ENCODE results near the gene GPER1.

The GPER1 gene

GRCh38 chr7:1076184-1077072 is 11.5 kb upstream of the GPER1 start:
- Histone ChIP-seq H4K8ac (ENCODE audit: low read depth, low read length) (no peak overlapping the region), H3K36me3 (ENCODE audit: control insufficient read depth, insufficient read depth, low read length) (no peaks in the 10 kb centered on the region), H3K56ac (ENCODE audit: low read length) (no peak overlapping the region), H2BK15ac (replicated peaks; ENCODE audit: low read depth) (no peak overlapping the region), H3K23ac (ENCODE audit: low read length) (no peak overlapping the region), H3K9ac (ENCODE audit: low read length) (no peak overlapping the region), H3K27ac (ENCODE audit: low read depth, low read length) (no peak overlapping the region), H4K5ac (ENCODE audit: low read length) (no peak overlapping the region), H3K18ac (ENCODE audit: low read length) (no peak overlapping the region), H3K79me1 (ENCODE audit: low read length) (peaks cover 2% of the 10 kb centered on the region), H2BK5ac (ENCODE audit: low read length) (no peak overlapping the region), H2BK120ac (ENCODE audit: low read depth, low read length) (no peak overlapping the region), H3K4me3 (ENCODE audit: low read length) (no peak overlapping the region), H3K4me2 (ENCODE audit: low read length) (no peak overlapping the region), H3K79me2 (ENCODE audit: control insufficient read depth, insufficient read depth, low read length) (no peaks in the 10 kb centered on the region), H3K27me3 (ENCODE audit: insufficient read depth, low read length, poor library complexity) (no peaks in the 10 kb centered on the region), H3K4me1 (ENCODE audit: control insufficient read depth, low read depth, low read length) (peaks cover 2% of the 10 kb centered on the region), H2AK5ac (ENCODE audit: low read length) (no peak overlapping the region), H3K4ac (ENCODE audit: low read depth, low read length) (no peak overlapping the region)
- DNase-seq = no peak
- WGBS (ENCODE audit: extremely low coverage, insufficient coverage, low lambda C conversion rate) = no CpG with 5 or more reads among the region's 27 CpGs

GRCh38 chr7:1078519-1078918 is 9.4 kb upstream of the GPER1 start:
- Histone ChIP-seq H3K18ac (ENCODE audit: low read length) (no peak overlapping the region), H3K27ac (ENCODE audit: low read depth, low read length) (no peak overlapping the region), H3K36me3 (ENCODE audit: control insufficient read depth, insufficient read depth, low read length) (no peaks in the 10 kb centered on the region), H3K4ac (ENCODE audit: low read depth, low read length) (no peak overlapping the region), H3K4me1 (ENCODE audit: control insufficient read depth, low read depth, low read length) (peaks cover 2% of the 10 kb centered on the region), H3K23ac (ENCODE audit: low read length) (no peak overlapping the region), H4K8ac (ENCODE audit: low read depth, low read length) (no peak overlapping the region), H4K5ac (ENCODE audit: low read length) (no peak overlapping the region), H3K27me3 (ENCODE audit: insufficient read depth, low read length, poor library complexity) (no peaks in the 10 kb centered on the region), H2BK120ac (ENCODE audit: low read depth, low read length) (no peak overlapping the region), H3K4me2 (ENCODE audit: low read length) (no peak overlapping the region), H2BK15ac (replicated peaks; ENCODE audit: low read depth) (no peak overlapping the region), H2AK5ac (ENCODE audit: low read length) (no peak overlapping the region), H3K79me1 (ENCODE audit: low read length) (no peaks in the 10 kb centered on the region), H3K79me2 (ENCODE audit: control insufficient read depth, insufficient read depth, low read length) (no peaks in the 10 kb centered on the region), H2BK5ac (ENCODE audit: low read length) (no peak overlapping the region), H3K4me3 (ENCODE audit: low read length) (no peak overlapping the region), H3K9ac (ENCODE audit: low read length) (no peak overlapping the region), H3K56ac (ENCODE audit: low read length) (no peak overlapping the region)
- no peak for DNase-seq
- WGBS (ENCODE audit: extremely low coverage, insufficient coverage, low lambda C conversion rate) = no CpG with 5 or more reads among the region's 11 CpGs

- H3K27me3 ChIP-seq (ENCODE audit: insufficient read depth, low read length, poor library complexity) = no peaks in the 10 kb centered on the region
- H3K27ac ChIP-seq (ENCODE audit: low read depth, low read length) = no peak overlapping the region
- peaks cover 2% of the 10 kb centered on the region for H3K4me1 ChIP-seq (ENCODE audit: control insufficient read depth, low read depth, low read length)
Measured at GRCh38 chr7:1078985-1079384, 8.9 kb upstream of the GPER1 start.

GRCh38 chr7:1079546-1079945 is 8.4 kb upstream of the GPER1 start:
- no peak overlapping the region for H3K27ac ChIP-seq (ENCODE audit: low read depth, low read length)
- H2BK5ac ChIP-seq (ENCODE audit: low read length) = no peak overlapping the region

More at GRCh38 chr7:1078985-1079384, 8.9 kb upstream of the GPER1 start:
- no peak overlapping the region for H4K8ac ChIP-seq (ENCODE audit: low read depth, low read length)
- no peak for DNase-seq
- no CpG with 5 or more reads among the region's 15 CpGs for WGBS (ENCODE audit: extremely low coverage, insufficient coverage, low lambda C conversion rate)
- no peak overlapping the region for H2BK120ac ChIP-seq (ENCODE audit: low read depth, low read length)
- H3K18ac ChIP-seq (ENCODE audit: low read length) = no peak overlapping the region
- H2BK15ac ChIP-seq (replicated peaks; ENCODE audit: low read depth) = no peak overlapping the region
- H4K5ac ChIP-seq (ENCODE audit: low read length) = no peak overlapping the region
- no peak overlapping the region for H3K4me3 ChIP-seq (ENCODE audit: low read length)
- H3K4ac ChIP-seq (ENCODE audit: low read depth, low read length) = no peak overlapping the region
- no peaks in the 10 kb centered on the region for H3K79me1 ChIP-seq (ENCODE audit: low read length)
- no peak overlapping the region for H2AK5ac ChIP-seq (ENCODE audit: low read length)
- no peak overlapping the region for H3K56ac ChIP-seq (ENCODE audit: low read length)
- H2BK5ac ChIP-seq (ENCODE audit: low read length) = no peak overlapping the region
- H3K4me2 ChIP-seq (ENCODE audit: low read length) = no peak overlapping the region
- no peak overlapping the region for H3K9ac ChIP-seq (ENCODE audit: low read length)
- H3K23ac ChIP-seq (ENCODE audit: low read length) = no peak overlapping the region
- H3K79me2 ChIP-seq (ENCODE audit: control insufficient read depth, insufficient read depth, low read length) = no peaks in the 10 kb centered on the region
- no peaks in the 10 kb centered on the region for H3K36me3 ChIP-seq (ENCODE audit: control insufficient read depth, insufficient read depth, low read length)

GRCh38 chr7:1080252-1080920 is 7.5 kb upstream of the GPER1 start:
- WGBS (ENCODE audit: extremely low coverage, insufficient coverage, low lambda C conversion rate) = no CpG with 5 or more reads among the region's 38 CpGs
- Histone ChIP-seq H3K27ac (ENCODE audit: low read depth, low read length) (no peak overlapping the region), H3K56ac (ENCODE audit: low read length) (no peak overlapping the region), H3K36me3 (ENCODE audit: control insufficient read depth, insufficient read depth, low read length) (no peaks in the 10 kb centered on the region), H4K5ac (ENCODE audit: low read length) (no peak overlapping the region), H3K27me3 (ENCODE audit: insufficient read depth, low read length, poor library complexity) (no peaks in the 10 kb centered on the region), H3K4me2 (ENCODE audit: low read length) (no peak overlapping the region), H4K8ac (ENCODE audit: low read depth, low read length) (no peak overlapping the region), H3K79me2 (ENCODE audit: control insufficient read depth, insufficient read depth, low read length) (no peaks in the 10 kb centered on the region), H3K4me3 (ENCODE audit: low read length) (no peak overlapping the region), H3K18ac (ENCODE audit: low read length) (no peak overlapping the region), H3K23ac (ENCODE audit: low read length) (no peak overlapping the region), H3K4ac (ENCODE audit: low read depth, low read length) (no peak overlapping the region), H2BK120ac (ENCODE audit: low read depth, low read length) (no peak overlapping the region), H2BK15ac (replicated peaks; ENCODE audit: low read depth) (no peak overlapping the region), H3K79me1 (ENCODE audit: low read length) (no peaks in the 10 kb centered on the region), H2BK5ac (ENCODE audit: low read length) (no peak overlapping the region), H3K9ac (ENCODE audit: low read length) (no peak overlapping the region), H3K4me1 (ENCODE audit: control insufficient read depth, low read depth, low read length) (no peaks in the 10 kb centered on the region), H2AK5ac (ENCODE audit: low read length) (no peak overlapping the region)
- DNase-seq = no peak

More at GRCh38 chr7:1079546-1079945, 8.4 kb upstream of the GPER1 start:
- Histone ChIP-seq H3K36me3 (ENCODE audit: control insufficient read depth, insufficient read depth, low read length) (no peaks in the 10 kb centered on the region), H2BK15ac (replicated peaks; ENCODE audit: low read depth) (no peak overlapping the region), H3K4me3 (ENCODE audit: low read length) (no peak overlapping the region), H4K5ac (ENCODE audit: low read length) (no peak overlapping the region), H3K79me1 (ENCODE audit: low read length) (no peaks in the 10 kb centered on the region), H3K4me2 (ENCODE audit: low read length) (no peak overlapping the region), H3K79me2 (ENCODE audit: control insufficient read depth, insufficient read depth, low read length) (no peaks in the 10 kb centered on the region), H3K4me1 (ENCODE audit: control insufficient read depth, low read depth, low read length) (no peaks in the 10 kb centered on the region), H3K4ac (ENCODE audit: low read depth, low read length) (no peak overlapping the region), H2BK120ac (ENCODE audit: low read depth, low read length) (no peak overlapping the region), H3K18ac (ENCODE audit: low read length) (no peak overlapping the region), H3K27me3 (ENCODE audit: insufficient read depth, low read length, poor library complexity) (no peaks in the 10 kb centered on the region), H4K8ac (ENCODE audit: low read depth, low read length) (no peak overlapping the region), H3K56ac (ENCODE audit: low read length) (no peak overlapping the region), H3K23ac (ENCODE audit: low read length) (no peak overlapping the region), H2AK5ac (ENCODE audit: low read length) (no peak overlapping the region), H3K9ac (ENCODE audit: low read length) (no peak overlapping the region)
- DNase-seq = no peak
- WGBS (ENCODE audit: extremely low coverage, insufficient coverage, low lambda C conversion rate) = no CpG with 5 or more reads among the region's 12 CpGs
